Vagina (tissue), 2 donors: ENCODE measurements around the gene CBX6. TPM values are rescaled to one million over a fixed set of nuclear protein-coding genes. Genes with fewer than 3 reads are reported as not detected.

ENCODE experiments used
- DNase-seq, 2 donors: peaks; one replicate each; pipeline ENCODE4 v3.0.0-alpha.2; 2017; ENCODE audit errors: extremely low spot score in 2 of 2
- H3K27ac ChIP-seq: fragments of 200-600 bp; sonication (generic); one replicate; pipeline ENCODE4 v1.5.1; 2019
- H3K27me3 ChIP-seq: fragments of 200-600 bp; sonication (generic); one replicate; pipeline ENCODE4 v1.5.1; 2019
- H3K36me3 ChIP-seq, 2 donors: fragments of 200-600 bp; sonication (generic); one replicate each; pipeline ENCODE4 v1.5.1; 2017 to 2019
- H3K4me1 ChIP-seq: fragments of 200-600 bp; sonication (generic); one replicate; pipeline ENCODE4 v1.5.1; 2019
- H3K4me3 ChIP-seq, 2 donors: fragments of 200-600 bp; sonication (generic); 1 replicate in 1 of 2; 2 replicates in 1 of 2; pipeline ENCODE4 v1.5.1; 2016 to 2019
- H3K9me3 ChIP-seq: fragments of 200-600 bp; sonication (generic); one replicate; pipeline ENCODE4 v1.5.1; 2019
- POLR2A ChIP-seq, 2 donors: fragments of 450-650 bp; IDR thresholded peaks; one replicate each; pipeline ENCODE4 v1.6.1; 2017; ENCODE audit warnings: antibody characterized with exemption in 2 of 2, mild to moderate bottlenecking in 2 of 2, moderate library complexity in 2 of 2
- POLR2AphosphoS5 ChIP-seq, 2 donors: sonication (generic); formaldehyde crosslinking; IDR thresholded peaks; one replicate each; pipeline ENCODE4 v1.9.0; 2017; ENCODE audit warnings: antibody characterized with exemption in 2 of 2, mild to moderate bottlenecking in 2 of 2, low read depth in 1 of 2; ENCODE audit not compliant: insufficient read depth in 1 of 2
- intact Hi-C: fragments of 100-400 bp; cut with DNase I; formaldehyde crosslinking; loops from one replicate; pipeline ENCODE4 v1.15.1; 2023
- total RNA-seq: library from RNA; depleted of rRNA; stranded (reverse); fragments of >200 nt; gene quantifications from one replicate; pipeline ENCODE4 v1.2.3, GENCODE V29; 2016
- TF ChIP-seq, protein P1 (sequence below), 3 experiments: fragments of 450-650 bp in 2 of 3; fragments of 200-600 bp in 1 of 3; sonication (generic) in 1 of 3; IDR thresholded peaks; one replicate each; pipeline ENCODE4 v1.5.1; 2017 to 2019; ENCODE audit warnings: antibody characterized with exemption in 3 of 3, mild to moderate bottlenecking in 2 of 3, moderate library complexity in 2 of 3

The CBX6 gene
- total RNA-seq, 1 donor from 2014 or later: 31.7 TPM

DNA sequence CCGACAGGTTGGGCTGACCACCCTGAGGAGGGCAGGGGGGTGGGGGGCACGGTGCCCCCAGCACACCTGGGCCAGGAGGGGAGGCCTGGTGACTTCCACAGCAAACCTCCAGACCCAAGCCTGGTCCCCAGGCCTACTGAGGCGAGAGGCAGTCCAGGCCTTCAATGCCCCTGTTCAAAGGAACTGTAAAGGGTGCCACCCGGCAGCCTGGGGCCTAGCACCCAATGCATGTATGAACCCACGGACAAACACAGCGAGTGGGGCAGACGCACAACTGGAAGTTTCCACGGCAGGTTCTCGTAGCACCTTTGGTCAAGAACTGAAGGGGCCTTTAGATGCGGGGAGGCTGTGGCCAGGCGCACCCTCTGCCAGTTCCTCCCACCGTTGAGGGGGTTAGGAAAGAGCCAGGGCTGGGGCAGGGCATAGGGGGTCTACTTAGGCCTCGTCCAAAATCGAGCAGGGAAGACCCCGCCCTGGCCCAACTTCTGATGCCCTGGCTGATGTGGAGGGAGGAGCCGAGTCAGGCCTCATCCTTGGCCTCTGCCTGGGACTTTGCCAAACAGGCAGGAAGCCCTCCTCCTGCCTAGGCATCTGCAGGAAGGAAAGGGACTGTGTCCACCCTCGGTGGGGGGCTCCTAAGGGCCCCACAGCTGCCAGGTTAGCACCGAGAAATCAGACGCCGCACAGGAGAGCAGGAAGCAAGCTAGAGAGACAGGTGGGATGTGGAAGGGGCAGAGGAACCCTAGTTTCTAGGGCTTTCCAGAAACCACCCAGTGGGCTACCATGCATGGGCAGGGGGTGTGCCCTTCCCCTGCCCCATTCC is 6.6 kb downstream of the CBX6 start:
- Histone ChIP-seq H3K9me3 (no peaks in the 10 kb centered on the region), H3K4me1 (peaks cover 77% of the 10 kb centered on the region), H3K36me3 (peaks cover 0 to 23% of the 10 kb centered on the region in 2 donors), H3K27ac (peak overlapping the region; percentile 47), H3K4me3 (no peak overlapping the region), H3K27me3 (no peaks in the 10 kb centered on the region)
- DNase-seq: no peak
- TF ChIP-seq POLR2AphosphoS5 (IDR thresholded peaks at IDR 0.05; ENCODE audit: insufficient read depth in 1 of 2, low read depth in 1 of 2) (no peak), POLR2A (IDR thresholded peaks at IDR 0.05) (no peak)
- TF ChIP-seq, protein P1, sequence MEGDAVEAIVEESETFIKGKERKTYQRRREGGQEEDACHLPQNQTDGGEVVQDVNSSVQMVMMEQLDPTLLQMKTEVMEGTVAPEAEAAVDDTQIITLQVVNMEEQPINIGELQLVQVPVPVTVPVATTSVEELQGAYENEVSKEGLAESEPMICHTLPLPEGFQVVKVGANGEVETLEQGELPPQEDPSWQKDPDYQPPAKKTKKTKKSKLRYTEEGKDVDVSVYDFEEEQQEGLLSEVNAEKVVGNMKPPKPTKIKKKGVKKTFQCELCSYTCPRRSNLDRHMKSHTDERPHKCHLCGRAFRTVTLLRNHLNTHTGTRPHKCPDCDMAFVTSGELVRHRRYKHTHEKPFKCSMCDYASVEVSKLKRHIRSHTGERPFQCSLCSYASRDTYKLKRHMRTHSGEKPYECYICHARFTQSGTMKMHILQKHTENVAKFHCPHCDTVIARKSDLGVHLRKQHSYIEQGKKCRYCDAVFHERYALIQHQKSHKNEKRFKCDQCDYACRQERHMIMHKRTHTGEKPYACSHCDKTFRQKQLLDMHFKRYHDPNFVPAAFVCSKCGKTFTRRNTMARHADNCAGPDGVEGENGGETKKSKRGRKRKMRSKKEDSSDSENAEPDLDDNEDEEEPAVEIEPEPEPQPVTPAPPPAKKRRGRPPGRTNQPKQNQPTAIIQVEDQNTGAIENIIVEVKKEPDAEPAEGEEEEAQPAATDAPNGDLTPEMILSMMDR (IDR thresholded peaks at IDR 0.05): no peak
- intact Hi-C loops: loop anchor here (5.0 to 10.0 kb wide), 4 partner anchors 57 to 449 kb away; partner anchors contain the start of gene RPL3

DNA sequence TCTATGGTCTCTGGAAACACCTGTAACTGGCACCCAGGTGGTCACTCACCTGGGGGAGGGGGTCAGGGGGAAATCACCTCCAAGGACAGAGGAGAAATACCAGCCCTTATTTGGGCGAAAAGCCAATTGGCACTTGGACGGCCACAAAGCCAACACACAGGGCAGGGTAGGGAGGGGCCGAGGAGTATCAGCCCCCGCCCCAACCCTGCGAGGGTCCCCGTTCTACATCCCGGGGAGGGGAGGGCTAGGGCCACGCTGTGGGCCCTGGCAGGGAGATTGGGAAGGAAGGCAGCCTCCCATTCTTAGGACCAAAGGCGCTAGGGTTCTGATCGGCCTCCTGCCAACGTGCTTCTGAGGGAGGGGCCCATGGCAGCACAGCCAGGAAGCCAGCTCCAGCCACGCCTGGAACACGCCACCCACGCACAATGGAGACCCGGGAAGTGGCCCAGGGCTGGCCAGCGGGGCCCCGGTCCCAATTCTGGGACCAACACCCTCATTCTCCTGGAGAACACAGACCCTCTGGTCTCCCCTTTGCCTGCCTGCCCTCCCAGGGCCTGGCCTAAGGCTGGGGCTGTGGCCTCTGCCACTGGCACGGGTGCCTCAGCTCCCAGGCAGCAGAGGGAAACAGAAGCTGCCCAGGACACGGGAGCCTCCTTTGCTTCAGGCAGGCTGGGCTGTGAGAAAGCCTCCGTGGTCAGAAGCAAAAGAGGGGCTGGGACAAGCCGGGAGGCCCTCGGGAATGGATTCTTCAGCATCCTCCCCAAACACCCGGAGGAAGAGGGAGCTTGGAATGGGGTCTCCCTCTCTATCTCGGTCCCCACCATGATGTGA is 7.4 kb downstream of the CBX6 start:
- Histone ChIP-seq H3K4me3 (no peak overlapping the region), H3K27me3 (no peaks in the 10 kb centered on the region), H3K9me3 (no peaks in the 10 kb centered on the region), H3K4me1 (peaks cover 69% of the 10 kb centered on the region), H3K27ac (peak overlapping the region; percentile 47), H3K36me3 (peaks cover 0 to 23% of the 10 kb centered on the region in 2 donors)
- TF ChIP-seq, protein P1 (IDR thresholded peaks at IDR 0.05): no peak
- peak in 1 of 2 donors; percentile 42 for TF ChIP-seq POLR2AphosphoS5 (IDR thresholded peaks at IDR 0.05; ENCODE audit: insufficient read depth in 1 of 2, low read depth in 1 of 2)
- intact Hi-C loops: loop anchor here (5.0 to 10.0 kb wide), 4 partner anchors 58 to 450 kb away; partner anchors contain the start of gene RPL3
- DNase-seq: no peak

DNA sequence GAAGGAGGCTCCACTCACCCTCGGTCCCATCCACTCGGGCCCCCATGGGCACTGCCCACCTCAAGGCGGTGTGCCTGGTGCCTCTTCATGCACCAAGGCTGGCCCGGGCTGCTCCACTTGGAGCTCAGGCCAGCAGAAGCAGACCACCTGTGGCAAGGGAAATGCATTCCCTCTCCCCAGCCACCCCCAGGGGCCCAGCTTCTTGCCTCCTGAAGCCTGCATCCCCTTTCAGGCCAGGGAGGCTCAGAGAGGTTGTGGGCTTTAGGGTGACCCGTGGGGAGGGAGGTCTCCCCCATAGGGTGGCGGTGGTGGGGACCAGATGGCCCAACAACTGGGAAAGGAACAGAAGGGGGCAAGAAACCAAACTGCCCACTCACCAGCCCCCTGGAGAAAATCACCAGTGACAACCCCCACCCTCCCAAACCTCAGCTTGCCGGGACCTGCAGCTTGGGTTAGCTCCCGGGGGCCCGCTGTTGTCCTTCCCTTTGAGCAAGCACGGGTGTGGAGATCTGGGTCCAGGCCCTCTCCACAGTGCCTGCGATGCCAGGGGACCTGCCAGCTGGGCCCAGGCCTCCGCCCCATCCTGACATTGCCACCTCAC is 8.4 kb downstream of the CBX6 start:
- intact Hi-C loops: loop anchor here (10.0 kb wide), 2 partner anchors 99 to 451 kb away; partner anchors contain the start of gene RPL3
- Histone ChIP-seq H3K36me3 (peaks cover 0 to 23% of the 10 kb centered on the region in 2 donors), H3K4me1 (peaks cover 59% of the 10 kb centered on the region), H3K9me3 (no peaks in the 10 kb centered on the region), H3K4me3 (no peak overlapping the region), H3K27me3 (no peaks in the 10 kb centered on the region), H3K27ac (no peak overlapping the region)
- TF ChIP-seq POLR2A (IDR thresholded peaks at IDR 0.05): no peak
- TF ChIP-seq POLR2AphosphoS5 (IDR thresholded peaks at IDR 0.05; ENCODE audit: insufficient read depth in 1 of 2, low read depth in 1 of 2): no peak
- TF ChIP-seq, protein P1 (IDR thresholded peaks at IDR 0.05): no peak
- DNase-seq: no peak

DNA sequence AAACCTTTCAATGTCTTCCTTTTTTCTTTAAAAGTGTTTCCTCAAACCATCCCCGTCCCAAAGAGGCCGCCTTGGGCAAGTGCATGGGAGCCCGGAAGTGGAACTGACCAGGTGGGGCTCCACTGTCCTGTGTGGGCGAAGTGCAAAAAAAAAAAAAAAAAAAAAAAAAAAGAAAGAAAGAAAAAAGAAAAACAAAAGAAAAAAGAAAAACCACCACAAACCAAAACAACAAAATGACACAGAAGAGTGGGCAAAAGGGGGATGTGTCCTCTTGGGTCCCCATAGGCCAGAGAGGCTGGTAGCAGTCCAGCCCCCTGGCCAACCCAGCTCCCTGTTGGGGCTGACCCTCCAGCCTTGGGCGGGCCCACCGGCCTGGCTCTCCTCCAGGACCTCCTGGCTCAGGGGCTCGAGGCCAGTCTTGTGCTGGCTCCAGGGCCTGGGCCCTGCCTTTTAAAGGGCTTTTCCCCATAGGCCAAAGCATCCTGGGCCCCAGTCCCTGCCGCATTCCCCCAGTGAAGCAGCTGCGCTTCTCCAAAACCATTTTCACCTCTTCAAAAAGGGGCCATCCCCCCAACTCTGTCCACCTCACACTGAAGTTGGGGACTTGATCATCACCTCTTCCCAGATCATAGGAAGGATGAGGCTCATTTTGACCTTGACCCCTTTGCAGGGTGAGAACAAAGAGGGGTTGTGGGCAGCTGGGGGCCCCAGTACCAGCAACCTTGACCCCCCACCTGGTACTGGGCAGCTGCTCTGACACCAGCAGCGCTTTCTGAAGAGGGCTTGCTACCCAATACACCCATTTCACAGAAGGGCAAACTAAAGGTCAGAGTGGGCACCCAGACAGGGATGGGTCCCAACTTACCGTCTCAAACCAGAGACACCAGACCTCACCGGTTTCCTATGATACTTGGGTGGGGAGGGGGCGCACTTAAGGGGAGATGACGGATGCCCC is 9.4 kb downstream of the CBX6 start:
- peak in 1 of 2 donors; percentile 19 for TF ChIP-seq POLR2AphosphoS5 (IDR thresholded peaks at IDR 0.05; ENCODE audit: insufficient read depth in 1 of 2, low read depth in 1 of 2)
- TF ChIP-seq POLR2A (IDR thresholded peaks at IDR 0.05): no peak
- Histone ChIP-seq H3K36me3 (peaks cover 0 to 16% of the 10 kb centered on the region in 2 donors), H3K9me3 (no peaks in the 10 kb centered on the region), H3K4me1 (peaks cover 50% of the 10 kb centered on the region), H3K4me3 (no peak overlapping the region), H3K27ac (no peak overlapping the region), H3K27me3 (no peaks in the 10 kb centered on the region)
- no peak for DNase-seq
- intact Hi-C loops: loop anchor here (10.0 kb wide), 2 partner anchors 98 to 452 kb away; partner anchors contain the start of gene RPL3
